GM23338 (cell line): ENCODE data around the gene TSPEAR. TPM values are rescaled to one million over a fixed set of nuclear protein-coding genes. Genes with fewer than 3 reads are reported as not detected.

ENCODE experiments used
- ATAC-seq: fragments of 200-7000 bp; cut with Tn5 transposase; 3 replicates; pipeline ENCODE4 v1.9.1; 2020
- DNase-seq: peaks from one replicate; pipeline ENCODE4 v3.0.0-alpha.2; 2015; ENCODE audit warnings: low spot score
- H2AFZ ChIP-seq: fragments of 200-600 bp; sonication (generic); 2 replicates; pipeline ENCODE4 v1.8.0; 2016; ENCODE audit warnings: antibody characterized with exemption, mild to moderate bottlenecking, moderate library complexity
- H3F3A ChIP-seq: fragments of 200-600 bp; sonication (generic); replicated peaks from 2 replicates; pipeline ENCODE4 v1.8.0; 2017; ENCODE audit warnings: antibody characterized with exemption, mixed run types, low read depth
- H3K27ac ChIP-seq: fragments of 200-600 bp; sonication (generic); 2 replicates; pipeline ENCODE4 v1.6.1; 2016; ENCODE audit warnings: low read depth
- H3K27me3 ChIP-seq: fragments of 200-600 bp; sonication (generic); 2 replicates; pipeline ENCODE4 v1.8.0; 2016; ENCODE audit warnings: mild to moderate bottlenecking, mixed run types, moderate library complexity; ENCODE audit not compliant: insufficient read depth
- H3K36me3 ChIP-seq: fragments of 200-600 bp; sonication (generic); 2 replicates; pipeline ENCODE4 v1.8.0; 2016; ENCODE audit warnings: mild to moderate bottlenecking; ENCODE audit not compliant: insufficient read depth
- H3K4me1 ChIP-seq: fragments of 200-600 bp; sonication (generic); 2 replicates; pipeline ENCODE4 v1.8.0; 2016; ENCODE audit warnings: mild to moderate bottlenecking, moderate library complexity; ENCODE audit not compliant: insufficient read depth
- H3K4me2 ChIP-seq: fragments of 200-600 bp; sonication (generic); 2 replicates; pipeline ENCODE4 v1.7.1; 2017; ENCODE audit warnings: mixed run types
- H3K4me3 ChIP-seq: fragments of 200-600 bp; sonication (generic); 2 replicates; pipeline ENCODE4 v1.6.1; 2016; ENCODE audit warnings: mixed run types
- H3K79me2 ChIP-seq: fragments of 200-600 bp; sonication (generic); replicated peaks from 2 replicates; pipeline ENCODE4 v1.8.0; 2017; ENCODE audit warnings: mild to moderate bottlenecking; ENCODE audit not compliant: insufficient read depth
- H3K9me2 ChIP-seq: fragments of 200-600 bp; sonication (generic); 2 replicates; pipeline ENCODE4 v1.8.0; 2017; ENCODE audit not compliant: insufficient read depth
- H4K20me1 ChIP-seq: fragments of 200-600 bp; sonication (generic); replicated peaks from 2 replicates; pipeline ENCODE4 v1.8.0; 2017; ENCODE audit warnings: mild to moderate bottlenecking; ENCODE audit not compliant: insufficient read depth
- H3K27ac Mint-ChIP-seq: 2 replicates; pipeline ENCODE4 v1.8.0; 2020; ENCODE audit warnings: inconsistent platforms, mild to moderate bottlenecking, moderate library complexity, mixed read lengths
- H3K27me3 Mint-ChIP-seq: 3 replicates; pipeline ENCODE4 v1.8.0; 2022; ENCODE audit warnings: low read depth, mild to moderate bottlenecking, moderate library complexity, mixed read lengths, inconsistent platforms; ENCODE audit not compliant: insufficient read depth, poor library complexity
- H3K36me3 Mint-ChIP-seq: 3 replicates; pipeline ENCODE4 v1.8.0; 2021; ENCODE audit warnings: low read depth, mild to moderate bottlenecking, inconsistent platforms, moderate library complexity, mixed read lengths
- H3K4me1 Mint-ChIP-seq: 3 replicates; pipeline ENCODE4 v1.8.0; 2020; ENCODE audit warnings: mild to moderate bottlenecking, inconsistent platforms, mixed read lengths
- H3K4me3 Mint-ChIP-seq: 3 replicates; pipeline ENCODE4 v1.8.0; 2021; ENCODE audit warnings: moderate library complexity, mild to moderate bottlenecking, inconsistent platforms, mixed read lengths
- H3K9me3 Mint-ChIP-seq: 3 replicates; pipeline ENCODE4 v1.8.0; 2020; ENCODE audit warnings: moderate library complexity, mild to moderate bottlenecking, inconsistent platforms, mixed read lengths
- CREB1 ChIP-seq: fragments of 250-450 bp; sonication (Bioruptor Pico); IDR thresholded peaks from 2 replicates; pipeline ENCODE4 v1.5.0; 2020; ENCODE audit warnings: low read depth, mild to moderate bottlenecking, moderate library complexity
- CTCF ChIP-seq, 2 experiments: fragments of 200-600 bp in 1 of 2; sonication (generic) in 1 of 2; conservative IDR thresholded peaks; 2 replicates each; pipeline versions ENCODE4 v1.5.1 to v1.6.1; 2016 to 2017; ENCODE audit warnings: antibody characterized with exemption in 2 of 2, low read depth in 2 of 2, mild to moderate bottlenecking in 2 of 2, moderate library complexity in 1 of 2
- EZH2 ChIP-seq: fragments of 200-600 bp; sonication (generic); IDR thresholded peaks from one replicate; pipeline ENCODE4 v1.8.0; 2017; ENCODE audit warnings: antibody characterized with exemption, mild to moderate bottlenecking, low read depth; ENCODE audit not compliant: unreplicated experiment
- EZH2phosphoT487 ChIP-seq: fragments of 200-600 bp; sonication (generic); IDR thresholded peaks from one replicate; pipeline ENCODE4 v1.8.1; 2018; ENCODE audit warnings: antibody characterized with exemption; ENCODE audit not compliant: unreplicated experiment
- JUNB ChIP-seq: IDR thresholded peaks from one replicate; pipeline ENCODE4 v1.6.1; 2016; ENCODE audit warnings: antibody characterized with exemption; ENCODE audit not compliant: unreplicated experiment
- POLR2AphosphoS5 ChIP-seq: IDR thresholded peaks from 2 replicates; pipeline ENCODE4 v1.6.1; 2016; ENCODE audit warnings: antibody characterized with exemption, low read depth
- STAT1 ChIP-seq: IDR thresholded peaks from one replicate; pipeline ENCODE4 v1.6.1; 2016; ENCODE audit warnings: antibody characterized with exemption; ENCODE audit not compliant: unreplicated experiment
- ZNF114 ChIP-seq: fragments of 250-450 bp; sonication (Bioruptor Pico); IDR thresholded peaks from 2 replicates; pipeline ENCODE4 v1.5.0; 2020; ENCODE audit warnings: mild to moderate bottlenecking, moderate library complexity
- ZNF331 ChIP-seq: fragments of 250-450 bp; sonication (Bioruptor Pico); IDR thresholded peaks from 2 replicates; pipeline ENCODE4 v1.5.0; 2020; ENCODE audit warnings: low read depth, mild to moderate bottlenecking, moderate library complexity
- ZNF462 ChIP-seq: fragments of 250-450 bp; sonication (Bioruptor Pico); IDR thresholded peaks from 2 replicates; pipeline ENCODE4 v1.5.0; 2020; ENCODE audit warnings: mild to moderate bottlenecking, moderate library complexity
- polyA plus RNA-seq: library from polyadenylated mRNA; unstranded; fragments of >200 nt; fragmentation: Nextera tagmentation; extraction: Ambion mirVana; gene quantifications from 2 replicates; pipeline ENCODE4 v1.2.1, GENCODE V29; 2016
- total RNA-seq: library from RNA; depleted of rRNA; stranded (reverse); fragments of >200 nt; shearing (Covaris generic); gene quantifications from 2 replicates; pipeline ENCODE4 v1.2.3, GENCODE V29; 2014

TSPEAR gene
- total and polyA plus RNA-seq, 2 experiments from 2014 or later: 0.35 to 0.92 TPM

GRCh38 chr21:44576025-44576420 is 135.3 kb downstream of the TSPEAR start:
- ATAC-seq: no peak
- H3K4me3 Mint-ChIP-seq: no peak overlapping the region

GRCh38 chr21:44575307-44576024 is 135.9 kb downstream of the TSPEAR start:
- Histone ChIP-seq H3K27me3 (no peaks in the 10 kb centered on the region), H3K4me2 (no peak overlapping the region), H2AFZ (no peak overlapping the region), H3K4me1 (no peaks in the 10 kb centered on the region), H3F3A (no peaks in the 10 kb centered on the region), H3K27ac (no peak overlapping the region), H4K20me1 (no peaks in the 10 kb centered on the region), H3K36me3 (no peaks in the 10 kb centered on the region), H3K79me2 (no peaks in the 10 kb centered on the region), H3K9me2 (no peaks in the 10 kb centered on the region), H3K4me3 (no peak overlapping the region)
- no peak overlapping the region for H3K27ac Mint-ChIP-seq
- H3K36me3 Mint-ChIP-seq: peaks cover 7% of the 10 kb centered on the region
- peaks cover 41% of the 10 kb centered on the region for H3K9me3 Mint-ChIP-seq
- no peak for DNase-seq
- peaks cover 7% of the 10 kb centered on the region for H3K4me1 Mint-ChIP-seq
- no peak overlapping the region for H3K4me3 Mint-ChIP-seq
- ATAC-seq: no peak
- TF ChIP-seq ZNF114 (CRISPR knock-in tag): no peak
- TF ChIP-seq CTCF (conservative IDR thresholded peaks at IDR 0.05; ENCODE audit: low read depth in 2 of 2): no peak
- TF ChIP-seq EZH2phosphoT487: no peak
- TF ChIP-seq JUNB: no peak
- TF ChIP-seq ZNF331 (CRISPR knock-in tag): no peak
- no peak for TF ChIP-seq CREB1 (CRISPR knock-in tag)
- TF ChIP-seq ZNF462 (CRISPR knock-in tag): no peak
- peaks cover 10% of the 10 kb centered on the region for H3K27me3 Mint-ChIP-seq

More at GRCh38 chr21:44576025-44576420, 135.3 kb downstream of the TSPEAR start:
- Mint-ChIP-seq H3K9me3 (peaks cover 38% of the 10 kb centered on the region), H3K36me3 (peaks cover 7% of the 10 kb centered on the region), H3K27ac (no peak overlapping the region), H3K27me3 (peaks cover 13% of the 10 kb centered on the region), H3K4me1 (peaks cover 9% of the 10 kb centered on the region)
- no peak overlapping the region for H3K4me2 ChIP-seq
- no peaks in the 10 kb centered on the region for H3K9me2 ChIP-seq
- no peak overlapping the region for H2AFZ ChIP-seq
- no peaks in the 10 kb centered on the region for H3K79me2 ChIP-seq
- H3K27ac ChIP-seq: no peak overlapping the region
- DNase-seq: no peak
- no peak overlapping the region for H3K4me3 ChIP-seq
- TF ChIP-seq JUNB (no peak), EZH2 (no peak), STAT1 (no peak), ZNF331 (CRISPR knock-in tag) (no peak), POLR2AphosphoS5 (no peak)
- no peaks in the 10 kb centered on the region for H4K20me1 ChIP-seq
- no peaks in the 10 kb centered on the region for H3K4me1 ChIP-seq
- H3K27me3 ChIP-seq: no peaks in the 10 kb centered on the region
- no peaks in the 10 kb centered on the region for H3K36me3 ChIP-seq
- no peaks in the 10 kb centered on the region for H3F3A ChIP-seq
